Tibial artery (tissue), 4 donors: ENCODE measurements around the gene SALL2.
A peak's percentile ranks its signal among the peaks of the same experiment; 100 is the strongest.
"Not testable (repeated sequence)": the region's sequence is repeated elsewhere in the genome, so short reads cannot be mapped to it uniquely, and the experiment has no call there.

Source experiments
- DNase-seq, 2 donors: peaks; one replicate each; pipeline ENCODE4 v3.0.0-alpha.2; 2019
- H3K27ac ChIP-seq, 2 donors: fragments of 200-600 bp; sonication (generic) in 1 of 2; 1 replicate in 1 of 2; 2 replicates in 1 of 2; pipeline ENCODE4 v1.5.1; 2018 to 2019; ENCODE audit warnings: mild to moderate bottlenecking in 1 of 2
- H3K27me3 ChIP-seq, 2 donors: fragments of 200-600 bp; sonication (generic) in 1 of 2; one replicate each; pipeline versions ENCODE4 v1.5.1 to v1.6.0; 2016 to 2019
- H3K36me3 ChIP-seq, 3 donors: fragments of 200-600 bp; sonication (generic) in 2 of 3; one replicate each; pipeline ENCODE4 v1.5.1; 2016 to 2019; ENCODE audit warnings: mild to moderate bottlenecking in 2 of 3
- H3K4me1 ChIP-seq, 4 donors: fragments of 200-600 bp; sonication (generic) in 2 of 4; 1 replicate in 3 of 4; 2 replicates in 1 of 4; pipeline ENCODE4 v1.5.1; 2016 to 2019
- H3K4me3 ChIP-seq, 2 donors: fragments of 200-600 bp; sonication (generic) in 1 of 2; 1 replicate in 1 of 2; 2 replicates in 1 of 2; pipeline ENCODE4 v1.5.1; 2018 to 2019; ENCODE audit warnings: mild to moderate bottlenecking in 2 of 2
- H3K9me3 ChIP-seq, 3 donors: fragments of 200-600 bp; sonication (generic) in 1 of 3; one replicate each; pipeline ENCODE4 v1.5.1; 2016 to 2019
- CTCF ChIP-seq, 2 experiments: fragments of 200-600 bp in 1 of 2; fragments of 450-650 bp in 1 of 2; IDR thresholded peaks; one replicate each; pipeline ENCODE4 v1.5.1; 2017 to 2019; ENCODE audit warnings: antibody characterized with exemption in 2 of 2, mild to moderate bottlenecking in 1 of 2, moderate library complexity in 1 of 2
- intact Hi-C: fragments of 100-400 bp; cut with DNase I; formaldehyde crosslinking; loops from one replicate; pipeline ENCODE4 v1.15.0; 2023; ENCODE audit warnings: low total_unique reads

The SALL2 gene

DNA sequence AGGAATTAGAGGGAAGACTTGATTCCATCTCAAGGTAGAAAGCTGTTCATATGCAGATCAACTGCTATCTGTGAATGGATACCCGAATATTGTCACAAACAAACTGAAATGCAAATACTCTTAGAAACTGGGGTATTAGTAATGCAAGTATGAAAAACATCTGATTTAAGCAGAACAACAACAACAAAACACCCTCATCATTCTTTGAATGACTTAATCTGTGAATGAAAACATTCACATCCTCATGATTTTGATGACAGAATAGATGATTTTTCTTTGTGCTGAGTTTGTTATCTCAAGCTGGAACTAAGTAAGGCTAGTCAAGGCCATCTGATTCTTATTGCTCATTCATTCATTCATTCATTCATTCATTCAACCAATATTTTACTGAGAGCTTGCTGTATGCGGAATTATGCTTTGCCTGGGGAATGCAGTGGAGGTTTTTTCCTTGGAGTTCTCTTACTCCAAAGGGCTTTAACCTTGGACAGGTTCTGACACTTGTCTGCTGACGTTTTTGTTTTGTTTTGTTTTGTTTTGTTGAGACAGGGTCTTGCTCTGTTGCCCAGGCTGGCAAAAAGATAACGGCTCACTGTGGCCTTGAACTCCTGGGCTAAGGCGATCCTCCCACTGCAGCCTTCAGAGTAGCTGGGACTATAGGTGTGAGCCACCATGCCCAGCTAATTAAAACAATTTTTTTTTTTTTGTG, 30.4 kb upstream of the SALL2 start:
- Histone ChIP-seq H3K27ac (peak overlapping the region; percentile 49 to 73), H3K9me3 (no peaks in the 10 kb centered on the region), H3K27me3 (no peaks in the 10 kb centered on the region), H3K36me3 (no peaks in the 10 kb centered on the region), H3K4me1 (peaks cover 0 to 6% (median 2%) of the 10 kb centered on the region in 4 donors), H3K4me3 (no peak overlapping the region)
- intact Hi-C loops: loop anchor here (5.0 kb wide), 1 partner anchor 54 kb away; no protein-coding TSS in a partner anchor
- DNase-seq: no peak
- TF ChIP-seq CTCF (IDR thresholded peaks at IDR 0.05): no peak

GRCh38 chr14:21553266-21553665, 27.1 kb upstream of the SALL2 start:
- Histone ChIP-seq H3K27me3 (no peaks in the 10 kb centered on the region), H3K4me3 (no peak overlapping the region), H3K9me3 (no peaks in the 10 kb centered on the region), H3K4me1 (peaks cover 0 to 6% (median 2%) of the 10 kb centered on the region in 4 donors), H3K36me3 (no peaks in the 10 kb centered on the region), H3K27ac (no peak overlapping the region)
- no peak for DNase-seq
- intact Hi-C loops: no loop called here
- TF ChIP-seq CTCF (IDR thresholded peaks at IDR 0.05): no peak

GRCh38 chr14:21544588-21544987, 18.4 kb upstream of the SALL2 start:
- DNase-seq, H3K36me3 ChIP-seq, H3K4me3 ChIP-seq, H3K9me3 ChIP-seq, H3K27ac ChIP-seq, H3K4me1 ChIP-seq, intact Hi-C loops: not testable (repeated sequence)
- H3K27me3 ChIP-seq: peaks cover 0 to 13% of the 10 kb centered on the region in 2 donors

- Histone ChIP-seq H3K27me3 (peaks cover 0 to 18% of the 10 kb centered on the region in 2 donors), H3K4me1 (no peaks in the 10 kb centered on the region), H3K9me3 (no peaks in the 10 kb centered on the region), H3K36me3 (no peaks in the 10 kb centered on the region), H3K27ac (no peak overlapping the region), H3K4me3 (no peak overlapping the region)
- DNase-seq: no peak
- TF ChIP-seq CTCF (IDR thresholded peaks at IDR 0.05): no peak
- intact Hi-C loops: no loop called here
Observed at GRCh38 chr14:21543963-21544362, 17.8 kb upstream of the SALL2 start.

DNA sequence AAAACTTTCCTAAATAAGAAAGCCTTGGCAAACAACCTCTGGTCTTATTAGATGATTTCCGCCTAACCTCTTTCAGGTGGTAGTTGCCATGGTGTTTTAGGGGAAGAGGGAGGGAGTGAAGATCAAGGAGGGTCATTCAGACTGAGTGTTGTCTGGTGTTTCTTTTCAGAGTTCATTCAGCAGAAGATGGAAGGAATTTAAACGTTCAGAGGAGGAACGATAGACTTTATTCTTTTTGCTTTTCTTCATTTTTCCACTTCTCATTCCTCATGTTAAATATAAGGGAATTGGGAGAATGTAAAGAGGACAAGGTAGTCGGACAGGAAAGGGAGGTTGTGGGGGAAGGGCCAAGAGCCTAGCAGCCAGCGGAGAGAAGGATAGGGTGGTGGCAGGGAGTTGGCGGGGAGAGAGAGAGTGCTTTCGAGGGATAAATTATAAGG, 17.4 kb upstream of the SALL2 start:
- DNase-seq: no peak
- no peak for TF ChIP-seq CTCF (IDR thresholded peaks at IDR 0.05)
- intact Hi-C loops: no loop called here

GRCh38 chr14:21541413-21542074, 15.4 kb upstream of the SALL2 start:
- H3K9me3 ChIP-seq: no peaks in the 10 kb centered on the region
- peaks cover 0 to 5% (median 4%) of the 10 kb centered on the region in 4 donors for H3K4me1 ChIP-seq
- no peaks in the 10 kb centered on the region for H3K36me3 ChIP-seq
- no peak overlapping the region for H3K4me3 ChIP-seq
- H3K27me3 ChIP-seq: peaks cover 0 to 38% of the 10 kb centered on the region in 2 donors
- DNase-seq: no peak
- no peak for TF ChIP-seq CTCF (IDR thresholded peaks at IDR 0.05)
- no peak overlapping the region for H3K27ac ChIP-seq
- intact Hi-C loops: no loop called here

More for the DNA sequence above, 17.4 kb upstream of the SALL2 start:
- Histone ChIP-seq H3K9me3 (no peaks in the 10 kb centered on the region), H3K27me3 (peaks cover 0 to 20% of the 10 kb centered on the region in 2 donors), H3K27ac (no peak overlapping the region), H3K4me1 (no peaks in the 10 kb centered on the region), H3K4me3 (no peak overlapping the region), H3K36me3 (no peaks in the 10 kb centered on the region)
